HepG2 (cell line): ENCODE results near the gene KCND3. TPM values are rescaled to one million over a fixed set of nuclear protein-coding genes. Genes with fewer than 3 reads are reported as not detected.

Source experiments
- ATAC-seq: fragments of 200-7000 bp; cut with Tn5 transposase; 3 replicates; pipeline ENCODE4 v1.9.1; 2020; ENCODE audit warnings: mild to moderate bottlenecking, moderate library complexity
- BruUV-seq: library from RNA; stranded (reverse); fragments of 400-500 nt; replicated peaks from 2 replicates; lab custom pipeline; 2021; lab: Mats Ljungman, UMichigan
- CTCF ChIA-PET: fragments of 300-600 bp; formaldehyde crosslinking; extraction: SDS; loops from one replicate; lab custom pipeline; 2021; ENCODE audit warnings: low total read pairs, inconsistent platforms, low intra/inter-chr PET ratio; lab: Yijun Ruan, JAX
- POLR2A ChIA-PET: fragments of 350-600 bp; sonication (Branson Sonifier 250); formaldehyde crosslinking; loops from one replicate; lab custom pipeline; 2020; ENCODE audit warnings: antibody characterized with exemption, inconsistent platforms; lab: Yijun Ruan, JAX
- DNase-seq: peaks from one replicate; pipeline ENCODE4 v3.0.0-alpha.2; 2015; ENCODE audit warnings: low spot score
- FAIRE-seq: peaks from 3 replicates; lab custom pipeline; 2011; peaks lifted over from hg19 to GRCh38; lab: Jason Lieb, UNC
- H2AFZ ChIP-seq: one replicate; pipeline ENCODE4 v1.6.1; 2011; ENCODE audit warnings: low read length, inconsistent platforms
- H3K27ac ChIP-seq: fragments of 300-600 bp; 3 replicates; pipeline ENCODE4 v1.8.0; 2011; ENCODE audit warnings: mixed run types, mild to moderate bottlenecking, mixed read lengths, low read length, inconsistent platforms; ENCODE audit not compliant: insufficient read depth; ENCODE audit errors: extremely low read length
- H3K27me3 ChIP-seq, 2 experiments: fragments of 200-600 bp in 1 of 2; 2 replicates in 1 of 2; 3 replicates in 1 of 2; pipeline versions ENCODE4 v1.6.0 to v1.8.0; 2011; ENCODE audit warnings: low read length in 2 of 2, mild to moderate bottlenecking in 2 of 2, moderate library complexity in 2 of 2, inconsistent platforms in 1 of 2; ENCODE audit not compliant: insufficient read depth in 2 of 2, control insufficient read depth in 1 of 2
- H3K36me3 ChIP-seq, 2 experiments: fragments of 200-600 bp in 1 of 2; replicated peaks in 1 of 2; 2 replicates in 1 of 2; 3 replicates in 1 of 2; pipeline versions ENCODE4 v1.5.1 to v1.8.0; 2011; ENCODE audit warnings: low read length in 2 of 2, inconsistent platforms in 1 of 2; ENCODE audit not compliant: insufficient read depth in 2 of 2, control insufficient read depth in 1 of 2
- H3K4me1 ChIP-seq: 2 replicates; pipeline ENCODE4 v1.5.1; 2012; ENCODE audit warnings: low read length, inconsistent platforms; ENCODE audit not compliant: insufficient read depth
- H3K4me2 ChIP-seq: 2 replicates; pipeline ENCODE4 v1.6.0; 2011; ENCODE audit warnings: low read depth, low read length, inconsistent platforms
- H3K4me3 ChIP-seq, 3 experiments: fragments of 200-600 bp in 1 of 3; sonication (generic), shearing (Covaris generic) in 1 of 3; replicated peaks in 1 of 3; 2 replicates each; pipeline ENCODE4 v1.5.1; 2011 to 2016; ENCODE audit warnings: low read length in 3 of 3, inconsistent platforms in 2 of 3, low read depth in 2 of 3, mild to moderate bottlenecking in 2 of 3, control low read depth in 1 of 3, mixed read lengths in 1 of 3; ENCODE audit not compliant: insufficient read depth in 1 of 3
- H3K79me2 ChIP-seq: one replicate; pipeline ENCODE4 v1.6.1; 2011; ENCODE audit warnings: low read length, inconsistent platforms; ENCODE audit not compliant: insufficient read depth
- H3K9ac ChIP-seq: 2 replicates; pipeline ENCODE4 v1.6.0; 2011; ENCODE audit warnings: mild to moderate bottlenecking, low read depth, low read length, inconsistent platforms; ENCODE audit not compliant: insufficient read depth
- H3K9me3 ChIP-seq: 2 replicates; pipeline ENCODE4 v1.5.1; 2012; ENCODE audit warnings: mild to moderate bottlenecking, low read length
- H4K20me1 ChIP-seq: 2 replicates; pipeline ENCODE4 v1.6.0; 2011; ENCODE audit warnings: inconsistent platforms, mild to moderate bottlenecking, low read length, moderate library complexity; ENCODE audit not compliant: insufficient read depth
- AGO2 ChIP-seq: fragments of 200-400 bp; formaldehyde crosslinking; optimal IDR thresholded peaks from 2 replicates; pipeline ENCODE3; 2017; ENCODE audit warnings: mild to moderate bottlenecking, low read depth, low read length, moderate library complexity
- ARNT ChIP-seq: fragments of 450-650 bp; IDR thresholded peaks from 2 replicates; pipeline ENCODE4 v1.6.1; 2017
- ESRRA ChIP-seq: sonication (generic); formaldehyde crosslinking; IDR thresholded peaks from 2 replicates; pipeline ENCODE4 v1.5.1; 2020; ENCODE audit warnings: mild to moderate bottlenecking, low read depth, missing genetic modification reagents
- MBD4 ChIP-seq: IDR thresholded peaks from 2 replicates; pipeline ENCODE4 v1.6.1; 2012; ENCODE audit warnings: low read length, inconsistent platforms, borderline replicate concordance
- NR1H2 ChIP-seq: sonication (generic); formaldehyde crosslinking; IDR thresholded peaks from 2 replicates; pipeline ENCODE4 v1.8.1; 2022; ENCODE audit warnings: low read depth, missing genetic modification reagents, borderline replicate concordance
- PAX8 ChIP-seq: sonication (generic); formaldehyde crosslinking; IDR thresholded peaks from 2 replicates; pipeline ENCODE4 v1.8.0; 2022; ENCODE audit warnings: mild to moderate bottlenecking, missing genetic modification reagents, borderline replicate concordance
- PHF21A ChIP-seq: sonication (generic); formaldehyde crosslinking; IDR thresholded peaks from 2 replicates; pipeline ENCODE4 v1.5.0; 2020; ENCODE audit warnings: mild to moderate bottlenecking, missing genetic modification reagents
- RAD51 ChIP-seq: fragments of 450-650 bp; IDR thresholded peaks from 2 replicates; pipeline ENCODE4 v1.6.1; 2016; ENCODE audit warnings: borderline replicate concordance
- RBAK ChIP-seq: sonication (generic); formaldehyde crosslinking; IDR thresholded peaks from 2 replicates; pipeline ENCODE4 v1.5.1; 2020; ENCODE audit warnings: mild to moderate bottlenecking, missing genetic modification reagents
- SRSF4 ChIP-seq: fragments of 200-400 bp; formaldehyde crosslinking; IDR thresholded peaks from one replicate; pipeline ENCODE4 v1.6.1; 2018; ENCODE audit warnings: mild to moderate bottlenecking, low read depth, low read length, moderate library complexity; ENCODE audit not compliant: poor library complexity, severe bottlenecking
- ZNF337 ChIP-seq: sonication (generic); formaldehyde crosslinking; IDR thresholded peaks from 2 replicates; pipeline ENCODE4 v1.5.1; 2020; ENCODE audit warnings: missing genetic modification reagents, low read depth, mild to moderate bottlenecking, borderline replicate concordance
- ZNF354B ChIP-seq: sonication (generic); formaldehyde crosslinking; IDR thresholded peaks from 2 replicates; pipeline ENCODE4 v1.8.0; 2022; ENCODE audit warnings: mild to moderate bottlenecking, missing genetic modification reagents
- ZNF460 ChIP-seq: sonication (generic); formaldehyde crosslinking; IDR thresholded peaks from 2 replicates; pipeline ENCODE4 v1.5.1; 2020; ENCODE audit warnings: missing genetic modification reagents, mild to moderate bottlenecking, borderline replicate concordance
- ZNF563 ChIP-seq: sonication (generic); formaldehyde crosslinking; IDR thresholded peaks from 2 replicates; pipeline ENCODE4 v1.8.0; 2022; ENCODE audit warnings: mild to moderate bottlenecking, moderate library complexity, missing genetic modification reagents
- ZNF615 ChIP-seq: sonication (generic); formaldehyde crosslinking; IDR thresholded peaks from 2 replicates; pipeline ENCODE4 v1.5.0; 2020; ENCODE audit warnings: mild to moderate bottlenecking, missing genetic modification reagents, borderline replicate concordance
- ZNF746 ChIP-seq: sonication (generic); formaldehyde crosslinking; IDR thresholded peaks from 2 replicates; pipeline ENCODE4 v1.8.0; 2022; ENCODE audit warnings: mild to moderate bottlenecking, missing genetic modification reagents
- ZNF776 ChIP-seq: sonication (generic); formaldehyde crosslinking; IDR thresholded peaks from 2 replicates; pipeline ENCODE4 v1.4.0; 2020; ENCODE audit warnings: mild to moderate bottlenecking, missing genetic modification reagents
- WGBS: methylation state at CpG from one replicate; pipeline ENCODE4 v1.1.6; 2017; ENCODE audit warnings: low lambda C conversion rate; 5-methylcytosine and 5-hydroxymethylcytosine counted together
- in situ Hi-C: cut with HindIII; loops from 2 replicates; pipeline ENCODE4 v1.10.0; 2017; ENCODE audit warnings: low pct_unique_long_range_greater_than_20kb; ENCODE audit not compliant: extremely low pct_ligation_motif_present
- intact Hi-C: fragments of 100-400 bp; cut with micrococcal nuclease; formaldehyde crosslinking; loops from one replicate; pipeline ENCODE4 v1.10.0; 2022; ENCODE audit not compliant: unreplicated experiment
- polyA plus RNA-seq, 8 experiments: library from polyadenylated mRNA; depleted of rRNA in 3 of 8; stranded (reverse) in 7 of 8; unstranded in 1 of 8; fragments of >200 nt; fragmentation: Illumina TruSeq in 4 of 8; extraction: Trizol in 4 of 8; gene quantifications; 2 replicates each; pipeline versions ENCODE4 v1.2.1 to v1.2.3, GENCODE V29; 2011 to 2016; ENCODE audit warnings: low read depth in 4 of 8, missing spikeins in 1 of 8, mixed read lengths in 1 of 8; ENCODE audit not compliant: insufficient read depth in 1 of 8
- total RNA-seq, 5 experiments: library from RNA; depleted of rRNA; stranded (reverse); fragments of >200 nt; fragmentation: Illumina TruSeq; extraction: Trizol; gene quantifications; 2 replicates each; pipeline ENCODE4 v1.2.3, GENCODE V29; 2016; ENCODE audit warnings: low read depth in 1 of 5

KCND3 gene
- total and polyA plus RNA-seq, 2 of the 13 experiments (the other 11 are each of a cell fraction or from before 2014, with no cell fraction given), result 0.04 TPM; not detected in 1

DNA sequence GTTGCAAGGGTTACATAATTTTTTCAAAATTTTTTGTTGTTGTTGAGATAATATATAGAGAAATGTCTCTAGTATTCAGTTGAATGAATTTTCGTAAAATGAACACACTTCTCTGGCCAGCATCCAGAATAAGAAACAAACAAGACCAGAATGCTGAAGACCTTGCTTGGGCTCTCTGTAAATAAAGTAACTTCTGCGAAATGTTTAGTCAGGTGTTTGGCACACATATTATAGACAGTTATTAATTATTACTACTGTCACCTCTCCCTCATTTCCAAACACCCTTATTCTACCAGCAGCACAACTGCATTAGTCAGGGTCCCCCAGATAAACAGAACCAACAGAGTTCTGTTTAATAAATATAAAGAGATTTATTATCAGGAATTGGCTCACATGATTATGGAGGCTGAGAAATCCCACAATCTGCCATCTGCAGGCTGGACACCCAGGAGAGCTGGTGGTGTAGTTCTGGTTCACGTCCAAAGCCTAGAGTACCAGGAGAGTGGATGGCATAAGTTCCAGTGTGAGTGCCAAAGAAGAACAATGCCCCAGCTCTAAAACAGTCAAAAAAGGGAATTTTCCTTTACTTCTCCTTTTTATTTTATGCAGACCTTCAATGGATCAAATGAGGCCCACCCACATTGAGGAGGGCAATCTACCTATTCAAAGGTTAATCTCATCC lies 44.1 kb upstream of the KCND3 start:
- Histone ChIP-seq H3K4me2 (no peak overlapping the region), H3K27me3 (no peaks in the 10 kb centered on the region), H3K9me3 (no peaks in the 10 kb centered on the region), H3K36me3 (no peaks in the 10 kb centered on the region), H3K4me1 (no peaks in the 10 kb centered on the region), H2AFZ (no peak overlapping the region), H3K9ac (no peak overlapping the region), H3K4me3 (no peak overlapping the region), H3K79me2 (no peaks in the 10 kb centered on the region), H3K27ac (no peak overlapping the region), H4K20me1 (no peaks in the 10 kb centered on the region)
- DNase-seq, result no peak
- in situ Hi-C loops (no loop called here), intact Hi-C loops (no loop called here)
- WGBS, result 7% methylated on average over 3 of the region's 3 CpGs
- no peak for ATAC-seq
- FAIRE-seq, result no peak
- CTCF ChIA-PET, result no interaction called here
- TF ChIP-seq PAX8 (CRISPR knock-in tag), result no peak
- no peak for TF ChIP-seq ZNF563 (CRISPR knock-in tag)
- no peak for TF ChIP-seq MBD4
- TF ChIP-seq ZNF746 (CRISPR knock-in tag), result no peak
- TF ChIP-seq RBAK (CRISPR knock-in tag), result no peak
- TF ChIP-seq ESRRA (CRISPR knock-in tag), result no peak
- POLR2A ChIA-PET, result no interaction called here
- BruUV-seq, result no TSS peak

DNA sequence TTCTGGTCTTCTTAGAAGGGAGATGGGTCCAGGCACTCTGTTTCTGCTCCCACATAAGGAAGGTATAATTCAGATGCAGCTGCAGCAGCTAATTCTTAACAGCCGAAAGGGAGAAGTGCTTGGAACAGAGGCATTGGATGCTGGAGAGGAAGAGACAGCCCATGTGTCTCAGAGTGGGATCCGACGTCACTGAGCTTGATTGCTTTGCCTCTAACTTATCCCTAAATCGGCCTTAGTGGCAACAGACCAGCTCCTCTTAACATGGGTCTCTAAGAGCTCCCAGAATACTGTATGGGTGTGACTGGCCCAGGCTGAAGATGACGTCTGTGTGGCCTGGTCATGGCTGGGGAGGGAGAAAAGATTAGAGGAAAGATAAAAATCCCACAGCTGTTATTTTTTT lies 40.7 kb upstream of the KCND3 start:
- WGBS, result 20% methylated on average over 5 of the region's 5 CpGs
- CTCF ChIA-PET, result no interaction called here
- TF ChIP-seq ARNT (no peak), RAD51 (no peak), ZNF354B (no peak), ZNF460 (CRISPR knock-in tag) (no peak), PHF21A (CRISPR knock-in tag) (no peak), SRSF4 (no peak), ZNF776 (CRISPR knock-in tag) (no peak), NR1H2 (no peak), ZNF337 (CRISPR knock-in tag) (no peak), AGO2 (no peak), ZNF615 (CRISPR knock-in tag) (no peak)
- Histone ChIP-seq H3K4me2 (no peak overlapping the region), H3K79me2 (no peaks in the 10 kb centered on the region), H3K27me3 (no peaks in the 10 kb centered on the region), H3K9ac (no peak overlapping the region), H2AFZ (no peak overlapping the region), H3K4me1 (no peaks in the 10 kb centered on the region), H4K20me1 (no peaks in the 10 kb centered on the region), H3K27ac (no peak overlapping the region), H3K4me3 (no peak overlapping the region), H3K9me3 (no peaks in the 10 kb centered on the region), H3K36me3 (no peaks in the 10 kb centered on the region)
- POLR2A ChIA-PET, result no interaction called here
- intact Hi-C loops, result no loop called here
- no peak for DNase-seq
- no TSS peak for BruUV-seq
- in situ Hi-C loops, result no loop called here
- ATAC-seq, result no peak
- FAIRE-seq, result no peak
